ENCODE measurements around the gene EXOC6B. TPM values are rescaled to one million over a fixed set of nuclear protein-coding genes. Genes with fewer than 3 reads are reported as not detected.

EXOC6B gene
- total and polyA plus RNA-seq, 2 of the 8 experiments (the other 6 are each of a cell fraction or from before 2014, with no cell fraction given): 13.5 to 33.0 TPM

GRCh38 chr2:72859831-72860262 is 34.0 kb upstream of the EXOC6B start:
- CTCF ChIA-PET (ENCODE audit: partially characterized antibody): interaction anchor here (0.6 to 2.7 kb wide), 39 partner anchors 9 to 873 kb away, joined by 3 to 18 read pairs (median 4); no protein-coding TSS in a partner anchor
- Histone ChIP-seq H2BK12ac (ENCODE audit: low read depth, low read length) (no peak overlapping the region), H3K4me3 (ENCODE audit: extremely low read depth in 1 of 4, insufficient read depth in 2 of 4, low read depth in 3 of 4, low read length in 4 of 4) (no peak overlapping the region), H4K20me1 (replicated peaks in 1 of 2; ENCODE audit: control insufficient read depth in 1 of 2, insufficient read depth in 2 of 2, low read length in 2 of 2) (no peaks in the 10 kb centered on the region), H2BK5ac (ENCODE audit: low read depth, low read length) (no peak overlapping the region), H3K14ac (ENCODE audit: insufficient read length) (no peak overlapping the region), H4K91ac (replicated peaks; ENCODE audit: insufficient read length, low read length) (no peak overlapping the region), H3K4me1 (replicated peaks in 1 of 4; ENCODE audit: control insufficient read depth in 3 of 4, insufficient read depth in 4 of 4, low read length in 3 of 4) (peaks cover 0 to 3% (median under 1%) of the 10 kb centered on the region in 4 experiments; a peak in 1 of 7 replicates), H2BK20ac (ENCODE audit: low read length) (peak overlapping the region; percentile 88; the same call in 1 of the 2 replicates), H3K9ac (replicated peaks in 1 of 4; ENCODE audit: extremely low read depth in 1 of 4, low read depth in 3 of 4, low read length in 3 of 4) (no peak overlapping the region), H4K8ac (ENCODE audit: extremely low read depth, insufficient read depth, low read length) (no peak overlapping the region), H3K56ac (replicated peaks; ENCODE audit: insufficient read length, low read depth, low read length) (no peak overlapping the region), H3K36me3 (ENCODE audit: control insufficient read depth in 2 of 4, insufficient read depth in 4 of 4, low read length in 3 of 4) (no peaks in the 10 kb centered on the region), H3K27ac (ENCODE audit: low read depth, low read length) (no peak overlapping the region), H3K9me3 (ENCODE audit: insufficient read depth in 2 of 2, low read depth in 1 of 2, low read length in 1 of 2) (no peaks in the 10 kb centered on the region), H3K18ac (ENCODE audit: extremely low read depth, low read length) (no peak overlapping the region), H3K79me1 (ENCODE audit: low read depth, low read length) (no peaks in the 10 kb centered on the region), H3K79me2 (ENCODE audit: control insufficient read depth in 1 of 2, insufficient read depth in 2 of 2, low read length in 2 of 2) (no peaks in the 10 kb centered on the region), H2AFZ (ENCODE audit: low read length) (no peak overlapping the region), H3K23ac (ENCODE audit: insufficient read length) (no peak overlapping the region), H4K5ac (ENCODE audit: insufficient read length, low read depth, low read length) (no peak overlapping the region), H3K4me2 (ENCODE audit: insufficient read depth in 1 of 2, low read depth in 2 of 2, low read length in 2 of 2) (no peak overlapping the region), H3K27me3 (replicated peaks in 1 of 4; ENCODE audit: control insufficient read depth in 3 of 4, extremely low read depth in 1 of 4, insufficient read depth in 3 of 4, low read length in 3 of 4) (peaks cover 0 to 3% (median 0%) of the 10 kb centered on the region in 4 experiments; a peak in 2 of 7 replicates), H2BK15ac (ENCODE audit: low read length) (0 out of 2 replicates have a peak overlapping the region, but pooled peaks have one; percentile 36), H3K4ac (replicated peaks; ENCODE audit: insufficient read length, low read depth, low read length) (no peak overlapping the region), H2AK5ac (ENCODE audit: low read depth, low read length) (no peak overlapping the region), H2BK120ac (replicated peaks; ENCODE audit: low read depth, low read length) (no peak overlapping the region), H3K23me2 (ENCODE audit: low read depth, low read length) (peaks cover 4% of the 10 kb centered on the region; the same call in 1 of the 2 replicates)
- peak in 1 of 2 experiments; percentile 79 for DNase-seq (ENCODE audit: low read depth in 1 of 2, low spot score in 2 of 2)
- peak; percentile 89 for FAIRE-seq
- WGBS, 2 experiments (ENCODE audit: extremely low coverage in 1 of 2, insufficient coverage in 1 of 2, insufficient read length in 1 of 2, insufficient replicate concordance in 2 of 2, low coverage in 1 of 2, low lambda C conversion rate in 2 of 2, missing lambda C conversion rate in 1 of 2): 23% methylated on average over 3 of the region's 3 CpGs; no CpG with 5 or more reads in 1 of the 2 experiments
- POLR2A ChIA-PET (ENCODE audit: partially characterized antibody): interaction anchor here (1.3 kb wide), 1 partner anchor 88 kb away, joined by 3 read pairs; no protein-coding TSS in a partner anchor
- TF ChIP-seq YY1 (IDR thresholded peaks at IDR 0.05; ENCODE audit: low read depth, low read length) (peak; percentile 77), GTF2F1 (IDR thresholded peaks at IDR 0.05; ENCODE audit: borderline replicate concordance, low read depth, low read length) (no peak), CTCF (IDR thresholded peaks at IDR 0.05; ENCODE audit: control extremely low read depth in 1 of 3, insufficient read depth in 1 of 3, low read depth in 1 of 3, low read length in 3 of 3) (peak; percentile 59 to 74 (median 72)), RAD21 (IDR thresholded peaks at IDR 0.05 in 1 of 2, conservative IDR thresholded peaks at IDR 0.05 in 1 of 2; ENCODE audit: low read depth in 2 of 2, low read length in 2 of 2) (peak; percentile 88 to 89)
